Stimulated activated CD4-positive, alpha-beta T cell treated with anti-CD3 and anti-CD28 coated beads, TNF-alpha, amount 100 ng/mL, for 48 hours (primary cell): ENCODE measurements around the gene ALX4.

Experiments used
- DNase-seq, 3 donors: peaks; one replicate each; pipeline ENCODE4 v3.0.0-alpha.2; 2020; ENCODE audit warnings: low read depth in 3 of 3

Gene ALX4

DNA sequence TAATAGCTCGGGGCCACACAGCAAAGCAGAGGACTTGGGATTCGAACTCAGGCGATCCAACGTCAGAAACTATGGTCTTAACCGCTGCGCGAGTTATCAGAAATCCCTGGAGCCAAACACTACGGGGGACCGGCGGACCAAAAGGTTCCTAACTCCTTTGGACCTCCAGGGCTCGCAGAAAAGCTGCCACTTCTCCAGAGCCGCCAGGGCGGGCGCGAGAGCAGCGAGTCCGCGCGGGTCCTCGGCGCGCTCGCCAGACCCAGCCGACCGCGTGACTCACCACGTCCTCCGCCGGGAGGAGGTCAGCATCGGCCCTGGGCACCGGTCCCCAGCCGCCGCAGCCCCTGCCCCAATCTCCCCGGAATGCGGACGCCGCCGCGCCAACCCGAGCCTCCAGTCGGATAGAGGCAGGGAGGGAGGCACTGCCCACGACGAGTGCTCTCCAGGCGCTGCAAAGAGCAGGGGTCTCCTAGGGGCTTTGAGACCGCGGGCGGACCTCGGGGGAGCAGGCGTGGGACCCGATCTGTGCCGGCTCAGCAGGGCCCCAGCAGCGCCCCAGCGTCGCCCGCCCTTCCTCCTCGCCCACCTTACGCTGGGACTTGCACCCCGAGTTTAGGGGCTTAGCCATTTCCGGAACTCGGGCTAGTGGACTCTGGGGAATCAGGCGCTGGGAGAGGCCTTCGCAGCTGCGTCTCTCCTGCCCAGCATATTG lies 6.2 kb upstream of the ALX4 start:
- no peak for DNase-seq

- DNase-seq = no peak
These were observed 4.8 kb upstream of the ALX4 start for GRCh38 chr11:44314733-44315132.

DNA sequence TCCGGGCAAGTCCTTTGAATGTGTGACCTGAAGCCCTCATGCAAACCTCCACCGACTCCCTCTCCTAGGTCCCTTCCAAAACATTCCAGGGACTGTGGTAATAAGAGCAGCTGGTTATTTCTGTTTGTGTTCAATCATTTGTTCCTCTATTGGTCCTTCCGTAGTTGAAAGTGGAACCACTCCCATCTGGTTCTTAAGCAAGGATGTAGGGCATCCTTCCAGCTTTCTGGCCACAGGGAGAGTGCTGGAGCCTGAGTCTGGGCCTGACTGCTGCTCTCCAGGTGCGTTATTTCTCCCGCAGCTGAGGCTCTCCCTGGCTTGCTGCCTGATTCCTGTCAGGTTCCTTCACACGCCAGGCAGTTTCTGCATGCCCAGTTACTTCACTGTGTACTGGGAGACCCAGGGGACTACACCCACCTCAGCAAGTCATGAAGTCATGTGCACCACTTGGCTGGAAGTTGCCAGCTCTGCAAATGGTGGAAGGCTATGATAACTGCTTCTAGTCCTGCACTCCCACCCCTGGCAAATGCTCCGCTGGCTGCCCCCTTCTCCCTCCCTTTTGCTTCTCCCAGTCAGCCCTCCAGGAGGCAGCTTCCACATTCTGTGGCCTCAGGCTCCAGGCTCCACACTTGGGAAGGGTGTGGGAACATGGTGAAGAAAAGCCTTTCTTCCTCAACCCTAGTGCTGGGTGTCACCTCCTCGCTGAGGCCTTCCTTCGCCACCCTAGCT lies 4.0 kb upstream of the ALX4 start:
- DNase-seq = no peak

GRCh38 chr11:44312876-44313275 lies 2.9 kb upstream of the ALX4 start:
- DNase-seq = no peak

GRCh38 chr11:44311339-44312261 lies 1.7 kb upstream of the ALX4 start:
- DNase-seq = no peak

- DNase-seq = no peak
These were observed 729 bp upstream of the ALX4 start for GRCh38 chr11:44310463-44311272.

DNA sequence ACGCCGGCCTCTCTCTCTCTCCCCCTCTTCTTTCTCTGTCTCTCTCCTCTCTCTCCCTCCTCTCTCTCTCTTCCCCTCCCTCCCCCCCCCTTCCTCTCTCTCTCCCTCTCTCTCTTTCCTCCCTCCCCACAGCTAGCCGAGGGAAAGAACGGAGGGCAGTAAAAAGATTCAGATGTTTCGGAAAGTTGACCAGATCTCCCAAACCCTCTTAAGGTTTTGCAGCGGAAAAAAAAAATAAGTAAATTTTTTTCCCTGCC lies 195 bp upstream of the ALX4 start:
- DNase-seq = no peak

DNA sequence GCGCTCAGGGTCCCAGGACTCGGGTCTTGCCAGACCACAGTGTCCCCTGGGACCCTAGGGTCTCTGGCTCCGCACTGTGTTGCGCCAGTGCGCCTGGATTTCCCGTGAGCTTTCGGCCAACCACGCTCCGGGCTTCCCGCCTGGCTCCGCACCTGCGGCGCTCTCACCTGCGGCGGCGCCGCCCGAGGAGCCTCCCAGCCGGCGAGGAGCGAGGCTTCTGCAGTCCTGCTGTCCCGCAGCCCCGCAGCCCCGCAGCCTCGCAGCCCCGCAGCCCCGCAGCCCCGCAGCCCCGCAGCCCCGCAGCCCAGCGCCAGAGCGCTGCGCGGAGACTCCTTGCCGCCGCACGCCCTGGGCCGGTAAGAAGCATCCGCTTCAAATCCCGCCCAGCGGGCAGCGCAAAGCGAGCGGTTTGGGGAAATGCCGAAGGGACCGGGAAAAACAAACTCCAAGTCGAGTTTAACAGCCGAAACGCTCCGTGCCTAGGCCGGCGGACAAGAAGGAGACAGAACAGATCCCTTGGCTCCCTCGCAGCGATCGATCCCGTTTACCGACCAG lies 939 bp downstream of the ALX4 start:
- DNase-seq = no peak

DNA sequence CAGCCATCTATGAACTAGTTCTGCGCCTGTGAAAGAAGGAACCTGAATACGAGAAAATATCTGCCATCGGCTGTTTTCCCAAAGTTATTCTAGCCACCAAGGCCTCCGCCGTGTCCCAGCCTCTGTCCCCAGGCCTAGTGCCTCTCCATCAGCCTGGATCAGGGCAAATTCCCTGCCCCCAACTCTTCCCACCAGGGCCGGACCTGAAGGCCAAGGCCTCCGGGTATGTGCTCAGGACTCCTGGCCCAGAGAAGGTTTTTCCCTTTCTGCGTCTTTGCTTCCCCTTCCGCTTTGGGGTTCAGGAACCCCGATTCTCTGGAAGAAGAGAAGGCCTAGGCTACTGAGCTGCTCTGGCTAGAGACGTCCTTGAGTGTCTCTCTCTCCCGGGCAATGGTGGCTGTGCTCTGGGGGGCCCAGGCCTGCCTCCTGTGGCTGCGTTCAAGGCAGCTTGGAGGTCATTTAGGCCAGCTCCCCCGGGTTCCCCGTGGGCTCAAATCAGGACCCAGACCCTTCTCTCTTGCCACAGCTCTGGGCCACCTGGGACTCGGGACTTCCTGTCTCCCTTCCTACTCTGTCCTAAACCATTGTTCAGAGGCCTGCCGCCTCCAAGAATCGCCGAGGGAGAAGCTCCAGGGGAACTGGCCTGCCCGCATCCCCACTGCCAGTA lies 1.6 kb downstream of the ALX4 start:
- DNase-seq = no peak

- no peak for DNase-seq
These were observed 2.4 kb downstream of the ALX4 start for GRCh38 chr11:44307340-44308099.

DNA sequence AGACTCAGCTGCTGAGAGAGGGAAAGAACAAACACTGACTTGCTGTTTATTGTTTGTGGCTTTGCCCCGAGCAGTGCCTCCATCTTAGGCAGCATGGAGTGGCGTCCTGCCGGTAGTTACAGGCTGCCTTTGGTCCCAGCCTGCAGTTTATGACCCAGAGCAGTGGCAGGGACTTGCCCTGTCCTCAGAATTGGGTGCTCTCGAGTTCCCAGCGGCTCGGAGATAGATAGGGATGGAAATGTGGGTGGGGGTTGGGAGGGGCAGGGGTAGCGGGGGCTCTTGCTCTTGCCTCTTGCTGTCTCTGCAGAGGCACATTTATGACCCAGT lies 3.1 kb downstream of the ALX4 start:
- DNase-seq = no peak

GRCh38 chr11:44306052-44306917 lies 3.7 kb downstream of the ALX4 start:
- no peak for DNase-seq

DNA sequence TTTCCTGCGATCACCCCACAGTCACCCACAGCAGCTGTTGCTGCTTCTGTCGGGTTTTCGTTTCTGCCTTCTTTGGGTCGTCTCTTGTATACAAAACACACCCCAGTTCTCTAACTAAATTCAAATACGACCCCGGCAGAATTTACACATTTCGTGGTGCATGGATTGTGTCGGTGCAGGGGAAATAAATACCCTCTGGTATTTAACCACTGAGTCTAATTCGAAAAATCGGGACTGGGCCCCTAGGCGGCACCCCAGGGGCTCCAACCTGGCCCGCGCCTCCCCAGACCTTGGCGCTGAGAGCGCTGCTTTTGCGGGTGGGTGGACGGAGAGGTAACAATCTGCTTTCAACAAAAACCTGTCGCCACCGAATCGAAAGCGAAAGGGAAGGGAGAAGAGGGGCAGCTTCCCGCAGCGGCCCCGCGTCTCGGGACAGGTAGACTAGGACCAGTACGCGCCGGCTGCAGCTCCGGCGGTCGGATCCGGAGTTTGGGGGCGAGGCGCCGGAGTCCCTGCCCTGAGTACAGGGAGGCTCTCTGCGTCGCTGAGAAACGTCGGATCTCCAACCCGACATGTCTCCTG lies 4.4 kb downstream of the ALX4 start:
- no peak for DNase-seq

DNA sequence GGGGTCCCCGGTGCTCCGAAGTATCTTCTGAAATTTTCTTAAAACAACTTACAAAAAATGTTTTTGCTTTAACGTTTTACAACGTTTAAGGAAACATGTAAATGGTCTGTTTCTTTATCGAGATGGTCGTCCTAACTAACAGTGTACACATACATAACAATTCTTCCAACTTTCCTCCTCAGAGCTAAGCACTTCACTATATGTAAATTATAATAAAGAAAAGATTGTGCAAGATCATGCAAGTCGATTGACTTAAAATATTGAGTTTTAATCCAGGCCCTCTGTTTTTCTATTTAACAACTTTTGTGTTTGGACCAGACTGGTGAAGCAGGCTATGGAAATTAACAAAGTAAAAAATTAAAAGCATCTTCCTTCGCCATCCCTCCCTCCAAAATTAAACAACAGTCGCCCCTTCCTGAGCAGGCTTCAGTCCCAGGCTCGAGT lies 4.9 kb downstream of the ALX4 start:
- DNase-seq = no peak

- DNase-seq = no peak
These were observed 5.6 kb downstream of the ALX4 start for GRCh38 chr11:44304091-44305025.

DNA sequence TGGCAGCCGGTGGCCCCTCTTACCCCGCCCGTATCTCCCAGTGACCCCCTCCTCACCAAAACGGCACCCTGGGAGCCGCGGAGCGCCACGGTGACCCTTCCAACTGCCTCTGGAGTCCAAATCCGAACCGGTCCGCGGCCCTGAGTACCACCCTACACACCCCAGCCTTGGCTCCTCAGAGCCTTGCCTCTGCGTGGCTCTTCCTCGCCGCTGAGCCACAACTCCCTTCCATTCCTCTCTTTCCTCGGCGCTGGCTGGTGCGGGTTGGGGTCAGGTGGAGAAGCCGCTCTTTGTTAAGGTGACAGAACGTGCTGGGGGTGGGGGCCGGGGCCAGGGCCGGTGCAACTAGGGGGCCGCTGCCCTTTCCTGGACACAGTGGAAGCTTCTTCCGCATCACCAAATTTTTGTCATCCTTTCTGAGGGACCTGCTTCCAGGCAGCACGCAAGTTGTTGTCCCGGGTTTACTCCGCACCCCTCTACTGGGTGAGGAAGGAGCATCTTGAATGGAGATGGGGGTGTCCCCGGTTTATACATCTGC lies 6.5 kb downstream of the ALX4 start:
- DNase-seq = no peak

GRCh38 chr11:44301564-44302271 lies 8.2 kb downstream of the ALX4 start:
- no peak for DNase-seq
